Stimulated activated CD8-positive, alpha-beta memory T cell treated with anti-CD3 and anti-CD28 coated beads, Interleukin-7, amount 100 ng/mL, for 48 hours (primary cell): ENCODE measurements around the gene YBX2.
"Not testable (repeated sequence)": the region's sequence is repeated elsewhere in the genome, so short reads cannot be mapped to it uniquely, and the experiment has no call there.

Source experiments
- DNase-seq, 2 donors: peaks; one replicate each; pipeline ENCODE4 v3.0.0-alpha.2; 2020; ENCODE audit warnings: low read depth in 1 of 2; ENCODE audit errors: extremely low read depth in 1 of 2

The YBX2 gene

DNA sequence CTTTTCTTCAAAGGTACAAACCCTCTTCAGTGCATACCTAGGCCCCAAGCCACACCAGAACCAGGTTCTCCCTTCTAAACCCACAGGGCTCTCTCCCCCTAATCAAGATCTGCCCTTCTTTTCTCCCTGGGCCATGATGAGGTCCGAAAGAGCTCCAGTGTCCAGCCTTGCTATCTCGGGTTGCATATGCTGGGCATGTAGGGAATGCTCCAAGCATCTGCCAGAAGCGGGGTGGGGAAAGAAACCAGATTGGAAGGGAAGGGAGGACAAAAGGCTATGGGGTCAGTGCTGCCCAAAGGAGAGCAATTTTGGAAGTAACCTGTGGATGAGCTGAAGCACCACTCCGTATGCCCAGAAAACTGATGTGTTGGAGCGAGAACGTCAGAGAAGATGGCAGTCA is 45.2 kb downstream of the YBX2 start:
- no peak for DNase-seq

GRCh38 chr17:7248796-7249195 is 45.6 kb downstream of the YBX2 start:
- DNase-seq, result no peak

DNA sequence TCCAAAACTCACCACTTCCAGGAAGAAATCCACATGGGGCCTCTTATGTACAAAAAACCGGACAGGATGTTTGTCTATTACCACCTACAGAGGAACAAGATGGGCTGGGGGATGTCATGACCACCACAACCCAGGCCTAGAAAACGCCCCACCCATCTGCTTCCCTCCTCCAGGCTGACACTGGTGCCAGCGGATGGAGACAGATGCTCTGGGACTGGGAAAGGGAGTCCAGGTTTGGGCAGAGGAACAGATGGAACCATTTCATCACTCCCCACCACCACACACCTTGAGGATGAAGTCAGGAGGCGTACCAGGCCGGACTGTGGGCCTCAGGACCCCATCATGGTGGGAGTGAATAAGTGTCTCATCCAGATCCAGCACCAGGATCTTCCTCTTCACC is 47.7 kb downstream of the YBX2 start:
- no peak for DNase-seq

DNA sequence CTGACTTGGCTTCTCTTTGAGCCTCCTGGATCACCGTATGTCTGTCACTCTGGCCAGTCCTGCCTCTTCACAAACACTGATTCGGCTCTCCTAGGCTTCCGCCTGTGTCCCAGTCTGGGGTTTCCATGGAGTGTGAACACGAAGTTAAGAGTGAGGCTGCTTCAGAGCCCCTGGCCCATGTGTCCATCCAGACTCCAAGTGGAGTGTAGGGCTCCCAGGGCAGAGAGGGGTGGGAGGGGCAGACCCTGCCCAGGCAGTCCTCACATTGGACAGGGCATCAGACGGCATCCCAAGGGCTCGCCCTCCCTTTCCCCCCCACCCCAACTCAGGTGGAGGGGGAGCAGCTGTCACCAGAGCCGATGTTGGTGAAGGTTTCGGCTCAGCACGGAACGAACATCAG is 50.6 kb downstream of the YBX2 start:
- DNase-seq, result not testable (repeated sequence)

DNA sequence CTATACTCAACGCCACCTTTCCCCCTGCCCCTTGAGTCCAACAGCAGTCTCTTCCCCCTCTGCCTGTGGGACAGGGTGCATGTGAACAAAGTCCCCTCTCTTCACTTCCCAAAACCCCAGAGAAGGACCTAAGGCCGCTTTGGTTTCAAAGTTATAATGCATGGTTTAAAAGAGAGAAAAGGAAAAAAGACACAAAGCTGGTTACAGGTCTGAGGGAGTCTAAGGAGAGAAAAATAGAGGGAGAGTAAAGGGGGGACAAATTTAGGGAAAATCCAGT is 51.0 kb downstream of the YBX2 start:
- DNase-seq, result no peak

DNA sequence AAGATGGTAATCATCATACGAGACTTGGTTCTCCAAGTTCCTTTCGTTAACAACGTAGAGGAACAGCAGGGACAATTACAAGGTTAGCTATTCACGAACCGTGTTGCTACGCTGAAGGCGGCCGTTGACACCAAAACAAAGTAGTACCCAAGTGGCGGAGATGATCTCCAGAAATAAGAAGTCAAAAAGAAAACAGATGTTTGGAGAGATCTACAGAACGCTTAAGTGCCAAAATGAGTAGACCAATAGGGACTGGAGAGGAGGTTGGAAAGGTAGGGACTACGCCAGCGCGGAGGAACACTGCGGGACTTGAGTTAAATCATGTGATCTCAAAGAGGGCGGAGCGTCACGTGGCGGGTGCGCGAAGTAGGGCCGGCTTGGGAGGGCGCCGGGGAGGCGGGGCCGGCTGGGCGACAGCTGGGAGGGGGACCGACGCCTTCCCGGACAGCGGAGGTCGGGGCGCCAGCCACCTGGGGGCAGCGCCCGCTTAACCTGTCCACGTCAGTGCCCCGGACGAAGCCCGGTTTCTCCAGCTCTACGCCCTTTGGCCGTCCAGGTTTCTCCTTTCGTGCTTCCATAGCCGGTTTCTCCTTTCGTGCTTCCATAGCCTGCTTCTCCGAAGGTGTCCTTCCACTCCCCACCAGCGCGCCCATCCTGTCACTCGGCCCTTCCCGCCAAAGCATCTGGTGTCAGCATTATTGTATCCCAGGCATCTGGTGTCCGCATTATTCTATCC is 51.6 kb downstream of the YBX2 start:
- peak; percentile 82 to 84 for DNase-seq

DNA sequence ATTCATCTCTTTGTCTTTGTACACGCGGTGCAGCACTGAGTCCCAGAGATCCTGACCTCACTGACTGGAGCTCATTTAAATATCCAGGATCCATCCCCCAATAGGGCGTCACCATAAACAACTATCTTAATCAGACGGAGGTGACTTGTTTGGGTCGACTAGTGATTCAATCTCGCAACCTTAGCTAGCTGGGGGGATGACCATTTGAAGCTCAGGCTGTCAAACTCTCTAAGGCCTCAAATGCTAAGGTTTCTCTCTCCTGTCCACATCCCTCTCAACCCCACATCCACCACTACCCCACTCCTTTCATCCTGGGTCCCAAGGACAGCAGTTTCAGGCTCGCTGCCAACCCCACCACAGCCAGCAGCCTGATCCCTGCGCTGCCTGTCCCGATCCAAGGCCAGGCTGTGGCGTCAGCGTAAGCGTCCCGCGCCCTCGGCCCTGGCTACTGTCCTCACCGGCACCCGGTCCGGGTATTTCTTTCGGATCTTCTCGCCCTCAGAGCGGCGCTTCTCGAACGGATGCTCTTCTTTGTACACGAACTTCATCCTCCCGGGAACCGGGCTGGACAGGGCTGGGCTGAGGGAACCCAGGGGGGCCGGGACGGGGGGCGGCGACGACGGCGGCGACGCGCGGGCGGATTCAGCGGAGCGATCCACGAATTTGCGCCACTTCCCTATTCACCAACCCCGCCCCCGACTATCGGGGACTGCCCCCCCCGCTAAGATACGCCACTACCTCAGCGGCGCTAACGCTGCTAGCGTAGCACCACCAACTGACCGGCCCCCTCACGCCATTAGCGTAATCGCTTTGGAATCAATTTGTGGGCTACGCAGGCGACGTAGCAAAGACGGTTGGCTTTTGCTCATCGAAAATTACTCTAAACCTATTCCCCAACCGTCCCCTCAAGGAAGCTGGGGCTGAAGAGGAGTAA is 52.4 kb downstream of the YBX2 start, which contains the start of gene GABARAP:
Gene GABARAP, minus strand, starts transcription at position 667 of the 934 bp plus-strand sequence. Its CDS starts 119 bp downstream, at position 548.
- peak; percentile 80 to 83 for DNase-seq

GRCh38 chr17:7241090-7241733 is 53.2 kb downstream of the YBX2 start:
- DNase-seq, result no peak

DNA sequence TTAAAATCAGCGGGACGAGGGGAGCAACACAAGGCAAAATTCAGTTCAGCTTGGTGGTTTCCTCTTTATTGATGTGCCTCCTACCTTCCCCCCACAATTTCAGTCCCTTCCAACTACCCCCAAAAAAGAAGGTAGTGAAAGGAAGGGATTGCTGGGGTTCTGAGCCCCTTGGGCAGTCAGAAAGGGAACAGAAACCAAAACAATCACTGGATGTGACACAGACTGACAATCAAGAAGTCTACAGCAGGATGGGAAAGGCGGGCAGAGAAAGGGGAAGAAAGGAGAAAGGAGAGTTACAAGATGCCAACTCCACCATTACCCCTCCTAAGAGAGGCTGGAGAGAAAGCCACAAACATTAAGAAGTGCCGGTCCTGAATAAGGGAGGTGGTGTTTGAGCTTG is 54.1 kb downstream of the YBX2 start:
- DNase-seq, result no peak

DNA sequence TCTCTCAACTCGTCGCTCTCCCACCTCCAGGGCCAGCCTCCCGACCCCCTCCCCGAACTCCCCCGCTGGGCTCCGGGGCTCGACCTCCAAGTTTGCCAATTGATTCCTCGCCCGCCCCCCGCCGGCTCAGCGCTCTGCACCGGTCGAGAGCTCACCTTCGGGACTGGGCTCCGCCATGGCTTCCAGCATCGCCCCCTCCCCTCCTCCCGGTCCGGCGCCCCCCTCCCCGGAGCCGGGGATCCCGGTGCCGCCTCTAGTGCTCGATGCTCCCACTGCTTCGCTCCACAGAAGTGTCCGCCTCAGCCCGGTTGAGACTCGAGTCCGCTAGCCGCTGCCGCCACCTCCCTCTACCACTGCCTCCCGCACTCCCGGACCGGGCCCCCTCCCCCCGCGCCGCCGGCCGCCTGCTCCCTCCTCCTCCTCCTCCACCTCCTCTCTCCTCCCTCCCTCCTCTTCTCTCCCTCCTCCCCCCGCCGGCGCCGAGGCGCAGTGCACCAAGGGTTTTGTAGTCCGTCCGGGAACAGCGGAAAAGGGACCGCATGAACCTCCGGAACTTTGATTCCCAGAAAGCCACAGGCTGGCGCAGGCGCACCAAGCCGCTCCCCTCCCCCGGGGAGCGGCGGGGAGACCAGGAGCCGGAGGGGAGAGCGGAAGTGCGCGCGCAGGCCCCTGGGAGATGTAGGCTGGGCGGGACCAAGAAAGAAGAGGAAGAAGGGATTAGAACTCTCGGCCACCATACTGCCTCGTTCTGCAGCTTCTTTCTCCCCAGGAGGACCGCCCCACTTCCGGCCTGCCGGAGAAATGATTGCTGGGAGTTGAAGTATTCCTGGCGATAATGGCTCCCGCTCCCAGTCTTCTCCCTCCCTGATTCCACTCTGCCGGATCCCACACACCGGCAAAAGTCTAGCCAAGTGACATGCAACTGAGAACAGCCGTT is 55.1 kb downstream of the YBX2 start, which contains the start of gene PHF23:
Gene PHF23, minus strand, starts transcription at position 367 of the 937 bp plus-strand sequence. Its CDS starts 178 bp downstream, at position 189.
- peak; percentile 96 for DNase-seq

GRCh38 chr17:7238420-7239090 is 55.9 kb downstream of the YBX2 start:
- no peak for DNase-seq
